CD14-positive monocyte (primary cell): ENCODE results near the gene ESF1. TPM values are rescaled to one million over a fixed set of nuclear protein-coding genes. Genes with fewer than 3 reads are reported as not detected.

ENCODE experiments used
- DNase-seq, 3 donors: peaks; one replicate each; pipeline ENCODE4 v3.0.0-alpha.2; 2011 to 2022
- H2AFZ ChIP-seq: 2 replicates; pipeline ENCODE4 v1.6.0; 2012; ENCODE audit warnings: mild to moderate bottlenecking, low read depth, low read length, inconsistent platforms; ENCODE audit not compliant: insufficient read depth, poor library complexity, severe bottlenecking
- H3K27ac ChIP-seq, 2 donors: 1 replicate in 1 of 2; 2 replicates in 1 of 2; pipeline ENCODE4 v1.5.1; 2012 to 2013; ENCODE audit warnings: low read length in 2 of 2, control low read depth in 1 of 2, inconsistent platforms in 1 of 2, low read depth in 1 of 2, mild to moderate bottlenecking in 1 of 2
- H3K27me3 ChIP-seq, 2 donors: one replicate each; pipeline versions ENCODE4 v1.6.0 to v1.6.1; 2011 to 2013; ENCODE audit warnings: low read length in 2 of 2; ENCODE audit not compliant: control insufficient read depth in 2 of 2, insufficient read depth in 2 of 2
- H3K36me3 ChIP-seq, 2 donors: replicated peaks in 1 of 2; 1 replicate in 1 of 2; 2 replicates in 1 of 2; pipeline versions ENCODE4 v1.5.1 to v1.6.1; 2012 to 2013; ENCODE audit warnings: low read length in 2 of 2, control low read depth in 1 of 2, inconsistent platforms in 1 of 2, mild to moderate bottlenecking in 1 of 2; ENCODE audit not compliant: insufficient read depth in 2 of 2, control insufficient read depth in 1 of 2
- H3K4me1 ChIP-seq, 2 donors: 1 replicate in 1 of 2; 2 replicates in 1 of 2; pipeline versions ENCODE4 v1.5.1 to v1.6.1; 2012 to 2013; ENCODE audit warnings: low read length in 2 of 2, control low read depth in 1 of 2, inconsistent platforms in 1 of 2, mild to moderate bottlenecking in 1 of 2, moderate library complexity in 1 of 2; ENCODE audit not compliant: insufficient read depth in 2 of 2, control insufficient read depth in 1 of 2
- H3K4me2 ChIP-seq: replicated peaks from 2 replicates; pipeline ENCODE3; 2012; ENCODE audit warnings: low read length, moderate library complexity, mild to moderate bottlenecking; ENCODE audit not compliant: poor library complexity, severe bottlenecking; ENCODE audit errors: extremely low read depth
- H3K4me3 ChIP-seq, 3 experiments: fragments of 200-600 bp in 1 of 3; sonication (generic) in 1 of 3; replicated peaks in 1 of 3; 1 replicate in 2 of 3; 2 replicates in 1 of 3; pipeline ENCODE4 v1.5.1; 2011 to 2013; ENCODE audit warnings: low read length in 3 of 3, mild to moderate bottlenecking in 3 of 3, control low read depth in 2 of 3, low read depth in 2 of 3, inconsistent platforms in 1 of 3, moderate library complexity in 1 of 3
- H3K79me2 ChIP-seq: 2 replicates; pipeline ENCODE4 v1.6.0; 2012; ENCODE audit warnings: mild to moderate bottlenecking, control low read depth, inconsistent platforms, low read length, moderate library complexity; ENCODE audit not compliant: insufficient read depth
- H3K9ac ChIP-seq: 2 replicates; pipeline ENCODE4 v1.6.0; 2017; ENCODE audit warnings: low read length, mild to moderate bottlenecking; ENCODE audit not compliant: insufficient read depth, poor library complexity, severe bottlenecking
- H3K9me3 ChIP-seq, 2 donors: replicated peaks in 1 of 2; 1 replicate in 1 of 2; 2 replicates in 1 of 2; pipeline versions ENCODE4 v1.5.1 to v1.6.1; 2012 to 2013; ENCODE audit warnings: low read length in 2 of 2, control low read depth in 1 of 2; ENCODE audit not compliant: control insufficient read depth in 1 of 2, insufficient read depth in 1 of 2
- H4K20me1 ChIP-seq: 2 replicates; pipeline ENCODE4 v1.6.0; 2012; ENCODE audit warnings: mild to moderate bottlenecking, low read length, control low read depth, moderate library complexity; ENCODE audit not compliant: insufficient read depth
- H3K27ac Mint-ChIP-seq, 7 donors: one replicate each; pipeline ENCODE4 v1.8.0; 2020; ENCODE audit warnings: mild to moderate bottlenecking in 7 of 7, mixed read lengths in 7 of 7, moderate library complexity in 6 of 7, inconsistent platforms in 2 of 7
- H3K27me3 Mint-ChIP-seq, 3 donors: one replicate each; pipeline ENCODE4 v1.8.0; 2021 to 2022; ENCODE audit warnings: low read depth in 3 of 3, mild to moderate bottlenecking in 3 of 3, mixed read lengths in 3 of 3, moderate library complexity in 3 of 3, inconsistent platforms in 1 of 3
- H3K36me3 Mint-ChIP-seq, 2 donors: one replicate each; pipeline ENCODE4 v1.8.0; 2020; ENCODE audit warnings: mixed read lengths in 2 of 2, inconsistent platforms in 1 of 2, mild to moderate bottlenecking in 1 of 2
- H3K4me1 Mint-ChIP-seq: one replicate; pipeline ENCODE4 v1.8.0; 2020; ENCODE audit warnings: mild to moderate bottlenecking, mixed read lengths
- H3K4me3 Mint-ChIP-seq, 2 donors: one replicate each; pipeline ENCODE4 v1.8.0; 2020; ENCODE audit warnings: mild to moderate bottlenecking in 2 of 2, mixed read lengths in 2 of 2, moderate library complexity in 1 of 2
- H3K9me3 Mint-ChIP-seq, 7 donors: one replicate each; pipeline ENCODE4 v1.8.0; 2020 to 2022; ENCODE audit warnings: mixed read lengths in 7 of 7, mild to moderate bottlenecking in 6 of 7, moderate library complexity in 6 of 7, inconsistent platforms in 2 of 7
- WGBS: methylation state at CpG from one replicate; pipeline ENCODE4 v1.1.5; 2013; ENCODE audit warnings: missing lambda C conversion rate; ENCODE audit not compliant: insufficient coverage; 5-methylcytosine and 5-hydroxymethylcytosine counted together
- intact Hi-C, 2 donors: fragments of 100-400 bp; cut with micrococcal nuclease; formaldehyde crosslinking; loops; one replicate each; pipeline versions ENCODE4 v1.15.0 to v1.15.1; 2023
- polyA plus RNA-seq, 3 donors: library from polyadenylated mRNA; depleted of rRNA in 1 of 3; unstranded in 2 of 3; stranded (reverse) in 1 of 3; fragments of 300-500 nt in 2 of 3; fragments of >200 nt in 1 of 3; fragmentation: Illumina TruSeq in 2 of 3; gene quantifications; 1 replicate in 2 of 3; 2 replicates in 1 of 3; pipeline ENCODE4 v1.2.3, GENCODE V29; 2012 to 2021
- TF ChIP-seq, protein P1 (sequence below): fragments of 200-600 bp; IDR thresholded peaks from one replicate; pipeline ENCODE4 v1.8.0; 2022; ENCODE audit warnings: antibody characterized with exemption, mild to moderate bottlenecking

Gene ESF1
- polyA plus RNA-seq, 3 donors: 0.73 to 2.3 (median 1.7) TPM

DNA sequence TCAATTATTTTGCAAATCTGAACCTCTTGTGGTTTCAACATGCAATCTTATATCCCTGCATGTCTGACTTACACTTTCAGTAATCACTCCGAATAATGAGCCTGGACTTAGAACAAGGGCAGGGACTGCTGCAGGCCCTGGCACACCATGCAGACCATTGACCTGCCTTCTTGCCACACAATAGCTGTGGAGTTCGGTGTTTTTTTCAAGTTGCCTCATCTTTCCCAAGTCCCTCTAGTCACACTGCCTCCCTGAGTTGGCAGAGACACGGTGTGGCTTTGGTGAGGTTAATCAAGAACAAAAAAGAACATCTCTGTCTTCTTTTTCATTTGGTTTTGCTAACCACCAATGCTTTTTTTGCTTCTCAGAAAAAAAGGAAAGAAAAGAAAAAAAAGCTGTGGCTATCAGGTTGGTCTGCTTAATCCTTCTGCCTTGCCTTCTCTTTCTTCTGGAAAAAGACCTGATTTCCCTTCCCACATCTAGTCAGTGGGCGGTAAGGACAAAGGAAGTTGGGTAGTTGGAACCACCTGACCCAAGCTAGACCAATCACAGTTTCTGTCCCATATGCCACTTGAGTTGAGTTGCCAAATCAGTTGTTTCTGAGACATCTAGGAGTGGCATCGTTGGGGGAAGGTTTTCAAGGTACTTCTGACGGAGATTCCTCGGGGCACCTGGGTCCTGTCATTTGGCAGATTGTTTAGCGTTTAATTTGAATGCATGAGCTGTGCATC lies 90.1 kb downstream of the ESF1 start:
- TF ChIP-seq, protein P1, sequence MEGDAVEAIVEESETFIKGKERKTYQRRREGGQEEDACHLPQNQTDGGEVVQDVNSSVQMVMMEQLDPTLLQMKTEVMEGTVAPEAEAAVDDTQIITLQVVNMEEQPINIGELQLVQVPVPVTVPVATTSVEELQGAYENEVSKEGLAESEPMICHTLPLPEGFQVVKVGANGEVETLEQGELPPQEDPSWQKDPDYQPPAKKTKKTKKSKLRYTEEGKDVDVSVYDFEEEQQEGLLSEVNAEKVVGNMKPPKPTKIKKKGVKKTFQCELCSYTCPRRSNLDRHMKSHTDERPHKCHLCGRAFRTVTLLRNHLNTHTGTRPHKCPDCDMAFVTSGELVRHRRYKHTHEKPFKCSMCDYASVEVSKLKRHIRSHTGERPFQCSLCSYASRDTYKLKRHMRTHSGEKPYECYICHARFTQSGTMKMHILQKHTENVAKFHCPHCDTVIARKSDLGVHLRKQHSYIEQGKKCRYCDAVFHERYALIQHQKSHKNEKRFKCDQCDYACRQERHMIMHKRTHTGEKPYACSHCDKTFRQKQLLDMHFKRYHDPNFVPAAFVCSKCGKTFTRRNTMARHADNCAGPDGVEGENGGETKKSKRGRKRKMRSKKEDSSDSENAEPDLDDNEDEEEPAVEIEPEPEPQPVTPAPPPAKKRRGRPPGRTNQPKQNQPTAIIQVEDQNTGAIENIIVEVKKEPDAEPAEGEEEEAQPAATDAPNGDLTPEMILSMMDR: no peak
- no peak overlapping the region for H2AFZ ChIP-seq
- H3K27me3 Mint-ChIP-seq: peaks cover 0 to 3% (median 1%) of the 10 kb centered on the region in 3 donors
- no peak overlapping the region for H3K27ac ChIP-seq
- peaks cover 0 to 8% (median 3%) of the 10 kb centered on the region in 7 donors for H3K9me3 Mint-ChIP-seq
- no peaks in the 10 kb centered on the region for H3K4me1 ChIP-seq
- no peak overlapping the region for H3K4me2 ChIP-seq
- H3K4me1 Mint-ChIP-seq: no peaks in the 10 kb centered on the region
- no peaks in the 10 kb centered on the region for H3K36me3 ChIP-seq
- DNase-seq: no peak
- H3K4me3 Mint-ChIP-seq: no peak overlapping the region
- H3K27ac Mint-ChIP-seq: no peak overlapping the region
- H3K4me3 ChIP-seq: no peak overlapping the region
- H4K20me1 ChIP-seq: no peaks in the 10 kb centered on the region
- no peaks in the 10 kb centered on the region for H3K27me3 ChIP-seq
- H3K79me2 ChIP-seq: no peaks in the 10 kb centered on the region
- WGBS: 100% methylated on average over 1 of the region's 8 CpGs
- no peak overlapping the region for H3K9ac ChIP-seq
- no peaks in the 10 kb centered on the region for H3K36me3 Mint-ChIP-seq
- H3K9me3 ChIP-seq: no peaks in the 10 kb centered on the region
- intact Hi-C loops: no loop called here

DNA sequence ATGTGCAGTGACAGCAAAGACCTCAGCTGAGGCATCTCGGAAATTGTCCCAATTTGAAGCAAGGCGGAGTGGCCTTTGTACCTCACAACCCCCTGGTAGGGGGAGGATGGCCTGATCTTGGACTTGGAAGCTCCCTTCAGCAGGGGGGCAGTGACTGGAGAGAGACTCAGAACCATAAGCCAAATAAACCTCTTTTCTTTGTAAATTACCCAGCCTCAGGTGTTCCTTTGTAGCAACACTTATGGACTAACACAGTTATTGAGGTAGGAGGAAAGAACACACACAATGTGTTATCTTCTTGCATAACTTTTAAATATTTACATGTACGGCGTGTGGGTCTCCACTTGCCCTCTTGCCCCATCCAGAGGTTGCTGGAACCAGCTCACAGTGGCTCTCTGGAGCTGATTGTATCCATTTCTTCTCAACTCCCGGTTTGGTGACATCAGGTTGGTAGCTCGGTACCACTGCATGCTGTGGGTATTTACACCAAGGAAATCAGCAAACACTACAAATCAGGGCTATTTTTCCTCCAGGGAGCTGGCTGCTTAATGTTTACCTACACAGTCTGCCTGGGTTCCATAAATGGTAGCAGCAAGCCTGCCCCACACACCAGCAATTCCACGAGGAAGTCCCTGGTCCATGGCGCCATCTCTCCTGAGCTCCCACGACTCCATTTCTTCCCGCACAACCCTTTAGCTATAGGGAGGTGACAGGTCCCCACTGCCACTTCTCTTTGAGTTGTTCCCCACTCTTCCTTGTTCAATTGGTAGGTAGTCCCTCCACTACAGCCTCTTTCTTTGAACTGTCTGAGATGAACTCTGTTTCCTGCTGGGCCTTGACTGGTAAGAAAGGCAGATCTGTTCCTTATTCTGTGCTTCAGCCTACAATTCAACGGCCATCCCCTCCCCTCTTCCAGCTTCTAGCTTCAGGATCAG lies 91.7 kb downstream of the ESF1 start:
- Histone ChIP-seq H3K27me3 (no peaks in the 10 kb centered on the region), H3K36me3 (no peaks in the 10 kb centered on the region), H3K4me3 (no peak overlapping the region), H3K4me1 (no peaks in the 10 kb centered on the region), H3K9me3 (no peaks in the 10 kb centered on the region), H4K20me1 (no peaks in the 10 kb centered on the region), H3K79me2 (no peaks in the 10 kb centered on the region), H3K9ac (no peak overlapping the region), H3K27ac (no peak overlapping the region), H2AFZ (no peak overlapping the region), H3K4me2 (no peak overlapping the region)
- Mint-ChIP-seq H3K27ac (no peak overlapping the region), H3K4me1 (no peaks in the 10 kb centered on the region), H3K36me3 (no peaks in the 10 kb centered on the region), H3K27me3 (peaks cover 0 to 3% (median 1%) of the 10 kb centered on the region in 3 donors), H3K9me3 (peaks cover 0 to 8% (median 3%) of the 10 kb centered on the region in 7 donors), H3K4me3 (no peak overlapping the region)
- DNase-seq: no peak
- intact Hi-C loops: no loop called here
- TF ChIP-seq, protein P1: no peak
- WGBS: 86% methylated on average over 5 of the region's 11 CpGs
